ENCODE data around the gene SSC5D. TPM values are rescaled to one million over a fixed set of nuclear protein-coding genes. Genes with fewer than 3 reads are reported as not detected.

Gene SSC5D
- total RNA-seq, 1 experiment from 2014 or later: 3.2 TPM

- H3K23ac ChIP-seq (ENCODE audit: insufficient read length, low read depth, low read length): no peak overlapping the region
- no peak overlapping the region for H2AFZ ChIP-seq (ENCODE audit: low read length)
- H3K27ac ChIP-seq (ENCODE audit: insufficient read length, low read depth, low read length): no peak overlapping the region
- no peak overlapping the region for H2BK20ac ChIP-seq (ENCODE audit: low read depth, low read length, poor library complexity, severe bottlenecking)
- no peak for DNase-seq
- no peak overlapping the region for H3K4me2 ChIP-seq (ENCODE audit: insufficient read depth, insufficient read length, low read length)
- H3K4me1 ChIP-seq (ENCODE audit: insufficient read depth, low read length): peaks cover 3% of the 10 kb centered on the region
- H3T11ph ChIP-seq (ENCODE audit: low read length): no peak overlapping the region
- H3K14ac ChIP-seq (ENCODE audit: insufficient read depth, low read length): no peak overlapping the region
- H2BK120ac ChIP-seq (ENCODE audit: low read depth, low read length, poor library complexity, severe bottlenecking): no peak overlapping the region
- no peak for TF ChIP-seq CTCF (conservative IDR thresholded peaks at IDR 0.05)
- H2BK15ac ChIP-seq (ENCODE audit: low read depth, low read length): no peak overlapping the region
- Mint-ChIP-seq H3K27me3 (ENCODE audit: low read depth) (peaks cover 9% of the 10 kb centered on the region), H3K4me1 (peaks cover 22 to 41% of the 10 kb centered on the region in 2 experiments), H3K4me3 (no peak overlapping the region), H3K9me3 (no peaks in the 10 kb centered on the region), H3K27ac (peak overlapping the region in 1 of 3 experiments; percentile 65; a peak in 1 of 7 replicates), H3K36me3 (ENCODE audit: insufficient read depth in 1 of 3, low read depth in 3 of 3) (peaks cover 0 to 5% (median 0%) of the 10 kb centered on the region in 3 experiments; a peak in 3 of 7 replicates)
- no peaks in the 10 kb centered on the region for H3K27me3 ChIP-seq (ENCODE audit: insufficient read depth, low read length)
- H2BK5ac ChIP-seq (ENCODE audit: insufficient read length, low read length): no peak overlapping the region
- H2BK12ac ChIP-seq (ENCODE audit: insufficient read length, low read depth, low read length): no peak overlapping the region
- H3K9me3 ChIP-seq (ENCODE audit: control insufficient read depth, low read depth, low read length): no peaks in the 10 kb centered on the region
- no peak overlapping the region for H3K4ac ChIP-seq (ENCODE audit: low read depth, low read length)
- H4K91ac ChIP-seq (ENCODE audit: insufficient read length, low read depth, low read length): no peak overlapping the region
- H3K79me1 ChIP-seq (ENCODE audit: insufficient read depth, low read depth, low read length, poor library complexity, severe bottlenecking): no peaks in the 10 kb centered on the region
- H3K18ac ChIP-seq (ENCODE audit: insufficient read length, low read depth, low read length): no peak overlapping the region
- WGBS (ENCODE audit: extremely low coverage, insufficient read length, low lambda C conversion rate): no CpG with 5 or more reads among the region's 21 CpGs
- no peak overlapping the region for H4K5ac ChIP-seq (ENCODE audit: insufficient read length, low read depth, low read length)
- no peak overlapping the region for H4K8ac ChIP-seq (replicated peaks; ENCODE audit: insufficient read length, low read depth, low read length)
- H3K9ac ChIP-seq (ENCODE audit: extremely low read depth, insufficient read length, low read length): no peak overlapping the region
- no peaks in the 10 kb centered on the region for H3K79me2 ChIP-seq (ENCODE audit: insufficient read depth, low read length)
- no peak overlapping the region for H3K56ac ChIP-seq (ENCODE audit: insufficient read length, low read depth, low read length)
- H3K23me2 ChIP-seq (ENCODE audit: insufficient read length, low read depth, low read length, poor library complexity, severe bottlenecking): peaks cover 8% of the 10 kb centered on the region
- no peaks in the 10 kb centered on the region for H4K20me1 ChIP-seq (ENCODE audit: control insufficient read depth, insufficient read depth, insufficient read length)
- H2AK5ac ChIP-seq (ENCODE audit: insufficient read length, low read length): no peak overlapping the region
These were observed 1.7 kb downstream of the SSC5D start for GRCh38 chr19:55489711-55490477.

Measured in H9 (cell line).